Measurements from ENCODE around the gene RAP1GAP.

The RAP1GAP gene

GRCh38 chr1:21654209-21654608 lies 14.9 kb downstream of the RAP1GAP start:
- Histone ChIP-seq H3K9ac (ENCODE audit: low read depth, low read length, poor library complexity, severe bottlenecking) (no peak overlapping the region), H3K27me3 (ENCODE audit: insufficient read depth, low read length, poor library complexity, severe bottlenecking) (no peaks in the 10 kb centered on the region), H4K20me1 (ENCODE audit: insufficient read depth, low read length, poor library complexity, severe bottlenecking) (no peaks in the 10 kb centered on the region), H2AFZ (ENCODE audit: low read length) (no peak overlapping the region), H3K4me1 (ENCODE audit: insufficient read depth, low read length, poor library complexity, severe bottlenecking) (no peaks in the 10 kb centered on the region), H3K79me2 (ENCODE audit: insufficient read depth, low read length) (no peaks in the 10 kb centered on the region), H3F3A (ENCODE audit: low read depth) (no peaks in the 10 kb centered on the region), H3K4me3 (ENCODE audit: low read length, poor library complexity, severe bottlenecking) (no peak overlapping the region), H3K36me3 (ENCODE audit: insufficient read depth, low read length) (no peaks in the 10 kb centered on the region), H3K9me3 (ENCODE audit: insufficient read depth, low read depth, low read length) (no peaks in the 10 kb centered on the region), H3K9me2 (replicated peaks; ENCODE audit: low read depth, low read length) (no peaks in the 10 kb centered on the region), H3K4me2 (ENCODE audit: low read depth, low read length, poor library complexity, severe bottlenecking) (no peak overlapping the region)
- TF ChIP-seq CTCF (conservative IDR thresholded peaks at IDR 0.05; ENCODE audit: low read length) (no peak), EZH2phosphoT487 (IDR thresholded peaks at IDR 0.05; ENCODE audit: borderline replicate concordance) (no peak)

GRCh38 chr1:21653744-21654100 lies 15.4 kb downstream of the RAP1GAP start:
- no peaks in the 10 kb centered on the region for H4K20me1 ChIP-seq (ENCODE audit: insufficient read depth, low read length, poor library complexity, severe bottlenecking)
- H3K79me2 ChIP-seq (ENCODE audit: insufficient read depth, low read length) = no peaks in the 10 kb centered on the region
- TF ChIP-seq EZH2phosphoT487 (IDR thresholded peaks at IDR 0.05; ENCODE audit: borderline replicate concordance) = no peak
- TF ChIP-seq CTCF (conservative IDR thresholded peaks at IDR 0.05; ENCODE audit: low read length) = no peak
- H3K27me3 ChIP-seq (ENCODE audit: insufficient read depth, low read length, poor library complexity, severe bottlenecking) = no peaks in the 10 kb centered on the region
- H3K4me3 ChIP-seq (ENCODE audit: low read length, poor library complexity, severe bottlenecking) = no peak overlapping the region
- H3K36me3 ChIP-seq (ENCODE audit: insufficient read depth, low read length) = no peaks in the 10 kb centered on the region
- H2AFZ ChIP-seq (ENCODE audit: low read length) = no peak overlapping the region
- H3K4me1 ChIP-seq (ENCODE audit: insufficient read depth, low read length, poor library complexity, severe bottlenecking) = no peaks in the 10 kb centered on the region
- no peaks in the 10 kb centered on the region for H3F3A ChIP-seq (ENCODE audit: low read depth)
- H3K9me2 ChIP-seq (replicated peaks; ENCODE audit: low read depth, low read length) = no peaks in the 10 kb centered on the region
- no peaks in the 10 kb centered on the region for H3K9me3 ChIP-seq (ENCODE audit: insufficient read depth, low read depth, low read length)
- H3K9ac ChIP-seq (ENCODE audit: low read depth, low read length, poor library complexity, severe bottlenecking) = no peak overlapping the region
- no peak overlapping the region for H3K4me2 ChIP-seq (ENCODE audit: low read depth, low read length, poor library complexity, severe bottlenecking)

- no peaks in the 10 kb centered on the region for H3K9me3 ChIP-seq (ENCODE audit: insufficient read depth, low read depth, low read length)
- no peaks in the 10 kb centered on the region for H3F3A ChIP-seq (ENCODE audit: low read depth)
- H3K27me3 ChIP-seq (ENCODE audit: insufficient read depth, low read length, poor library complexity, severe bottlenecking) = no peaks in the 10 kb centered on the region
- H3K79me2 ChIP-seq (ENCODE audit: insufficient read depth, low read length) = no peaks in the 10 kb centered on the region
- no peak overlapping the region for H3K4me3 ChIP-seq (ENCODE audit: low read length, poor library complexity, severe bottlenecking)
- H4K20me1 ChIP-seq (ENCODE audit: insufficient read depth, low read length, poor library complexity, severe bottlenecking) = no peaks in the 10 kb centered on the region
- no peaks in the 10 kb centered on the region for H3K9me2 ChIP-seq (replicated peaks; ENCODE audit: low read depth, low read length)
- no peak overlapping the region for H2AFZ ChIP-seq (ENCODE audit: low read length)
- no peak overlapping the region for H3K4me2 ChIP-seq (ENCODE audit: low read depth, low read length, poor library complexity, severe bottlenecking)
- H3K4me1 ChIP-seq (ENCODE audit: insufficient read depth, low read length, poor library complexity, severe bottlenecking) = no peaks in the 10 kb centered on the region
- H3K9ac ChIP-seq (ENCODE audit: low read depth, low read length, poor library complexity, severe bottlenecking) = no peak overlapping the region
- no peak for TF ChIP-seq CTCF (conservative IDR thresholded peaks at IDR 0.05; ENCODE audit: low read length)
- no peak for TF ChIP-seq EZH2phosphoT487 (IDR thresholded peaks at IDR 0.05; ENCODE audit: borderline replicate concordance)
- no peaks in the 10 kb centered on the region for H3K36me3 ChIP-seq (ENCODE audit: insufficient read depth, low read length)
These were observed 16.0 kb downstream of the RAP1GAP start for GRCh38 chr1:21652937-21653743.

Data from Loucy (cell line).